ENCODE data around the gene CPED1. TPM values are rescaled to one million over a fixed set of nuclear protein-coding genes. Genes with fewer than 3 reads are reported as not detected.

Gene CPED1
- total and polyA plus RNA-seq, 2 experiments from 2014 or later = 0.17 to 0.47 TPM

- Histone ChIP-seq H3K4me1 (ENCODE audit: insufficient read depth) (peaks cover 14% of the 10 kb centered on the region; the same call in 1 of the 2 replicates), H3K79me2 (replicated peaks; ENCODE audit: insufficient read depth) (no peaks in the 10 kb centered on the region), H3K4me3 (peak within 1 kb of the TSS; percentile 84), H4K20me1 (replicated peaks; ENCODE audit: insufficient read depth) (no peaks in the 10 kb centered on the region), H3K36me3 (ENCODE audit: insufficient read depth) (no peaks in the 10 kb centered on the region), H3K9me2 (ENCODE audit: insufficient read depth) (no peaks in the 10 kb centered on the region), H2AFZ (peak within 1 kb of the TSS; percentile 99), H3K4me2 (peak within 1 kb of the TSS; percentile 97), H3K27ac (ENCODE audit: low read depth) (no peak within 1 kb of the TSS), H3F3A (replicated peaks; ENCODE audit: low read depth) (no peaks in the 10 kb centered on the region), H3K27me3 (ENCODE audit: insufficient read depth) (peaks cover 52% of the 10 kb centered on the region)
- ATAC-seq = peak; percentile 83
- Mint-ChIP-seq H3K4me3 (peak within 1 kb of the TSS; percentile 83), H3K4me1 (peaks cover 9% of the 10 kb centered on the region), H3K9me3 (no peaks in the 10 kb centered on the region; the same call in 2 of the 3 replicates), H3K27me3 (ENCODE audit: insufficient read depth, low read depth, poor library complexity) (peaks cover 31% of the 10 kb centered on the region), H3K36me3 (ENCODE audit: low read depth) (no peaks in the 10 kb centered on the region), H3K27ac (no peak within 1 kb of the TSS)
- no peak for TF ChIP-seq CREB1 (CRISPR knock-in tag; IDR thresholded peaks at IDR 0.05; ENCODE audit: low read depth)
- no peak for TF ChIP-seq EZH2 (IDR thresholded peaks at IDR 0.05; ENCODE audit: low read depth, unreplicated experiment)
- no peak for TF ChIP-seq POLR2AphosphoS5 (IDR thresholded peaks at IDR 0.05; ENCODE audit: low read depth)
- no peak for TF ChIP-seq JUNB (IDR thresholded peaks at IDR 0.05; ENCODE audit: unreplicated experiment)
- TF ChIP-seq ZNF331 (CRISPR knock-in tag; IDR thresholded peaks at IDR 0.05; ENCODE audit: low read depth) = no peak
- no peak for TF ChIP-seq REST (IDR thresholded peaks at IDR 0.05; ENCODE audit: unreplicated experiment)
- TF ChIP-seq ZNF114 (CRISPR knock-in tag; IDR thresholded peaks at IDR 0.05) = no peak
- TF ChIP-seq CTCF (conservative IDR thresholded peaks at IDR 0.05; ENCODE audit: low read depth in 2 of 2) = no peak
- no peak for TF ChIP-seq EZH2phosphoT487 (IDR thresholded peaks at IDR 0.05; ENCODE audit: unreplicated experiment)
- no peak for TF ChIP-seq STAT1 (IDR thresholded peaks at IDR 0.05; ENCODE audit: unreplicated experiment)
- TF ChIP-seq ETS1 (IDR thresholded peaks at IDR 0.05) = no peak
- TF ChIP-seq ZNF462 (CRISPR knock-in tag; IDR thresholded peaks at IDR 0.05) = no peak
- no peak for TF ChIP-seq NANOG (IDR thresholded peaks at IDR 0.05; ENCODE audit: borderline replicate concordance)
- DNase-seq (ENCODE audit: low spot score) = peak; percentile 90
Measured at GRCh38 chr7:121328508-121329190, 340.1 kb downstream of the CPED1 start, which contains the start of gene WNT16. Gene WNT16 (plus strand): TSS chr7:121329000. CDS start chr7:121329293, 293 bp downstream.

All from GM23338 (cell line).